Esophagus muscularis mucosa (tissue), 4 donors: ENCODE measurements around the gene EPN1. TPM values are rescaled to one million over a fixed set of nuclear protein-coding genes. Genes with fewer than 3 reads are reported as not detected.

ENCODE experiments used
- DNase-seq: peaks from one replicate; pipeline ENCODE4 v3.0.0-alpha.2; 2017; ENCODE audit errors: extremely low spot score
- H3K27ac ChIP-seq, 4 donors: fragments of 200-600 bp; sonication (generic); replicated peaks in 1 of 4; 1 replicate in 3 of 4; 2 replicates in 1 of 4; pipeline ENCODE4 v1.5.1; 2016 to 2019; ENCODE audit warnings: mild to moderate bottlenecking in 1 of 4
- H3K27me3 ChIP-seq, 4 donors: fragments of 200-600 bp; sonication (generic); one replicate each; pipeline versions ENCODE4 v1.5.1 to v1.6.0; 2016 to 2019
- H3K36me3 ChIP-seq, 4 donors: fragments of 200-600 bp; sonication (generic); one replicate each; pipeline ENCODE4 v1.5.1; 2016 to 2019
- H3K4me1 ChIP-seq, 4 donors: fragments of 200-600 bp; sonication (generic); one replicate each; pipeline ENCODE4 v1.5.1; 2016 to 2019
- H3K4me3 ChIP-seq, 4 donors: fragments of 200-600 bp; sonication (generic); 1 replicate in 2 of 4; 2 replicates in 2 of 4; pipeline ENCODE4 v1.5.1; 2016 to 2019; ENCODE audit warnings: mild to moderate bottlenecking in 4 of 4, moderate library complexity in 1 of 4
- H3K9me3 ChIP-seq, 4 donors: fragments of 200-600 bp; sonication (generic); 1 replicate in 3 of 4; 2 replicates in 1 of 4; pipeline ENCODE4 v1.5.1; 2016 to 2019
- EP300 ChIP-seq: sonication (generic); formaldehyde crosslinking; IDR thresholded peaks from one replicate; pipeline ENCODE4 v1.6.1; 2017; ENCODE audit warnings: antibody characterized with exemption
- POLR2A ChIP-seq: fragments of 450-650 bp; IDR thresholded peaks from one replicate; pipeline ENCODE4 v1.6.1; 2017; ENCODE audit warnings: antibody characterized with exemption, moderate library complexity, mild to moderate bottlenecking, low read depth
- POLR2AphosphoS5 ChIP-seq, 2 donors: sonication (generic); formaldehyde crosslinking; IDR thresholded peaks; one replicate each; pipeline ENCODE4 v1.6.1; 2017; ENCODE audit warnings: antibody characterized with exemption in 2 of 2
- WGBS: methylation state at CpG from one replicate; pipeline ENCODE4 v1.1.5; 2018; 5-methylcytosine and 5-hydroxymethylcytosine counted together
- intact Hi-C: fragments of 100-400 bp; cut with DNase I; formaldehyde crosslinking; loops from one replicate; pipeline ENCODE4 v1.15.1; 2023
- total RNA-seq, 4 donors: library from RNA; depleted of rRNA; stranded (reverse); fragments of >200 nt; gene quantifications; one replicate each; pipeline versions ENCODE4 v1.1.0 to v1.2.1, GENCODE V29; 2016
- TF ChIP-seq, protein P1 (sequence below), 3 experiments: fragments of 200-600 bp in 2 of 3; fragments of 450-650 bp in 1 of 3; sonication (generic) in 2 of 3; IDR thresholded peaks; one replicate each; pipeline ENCODE4 v1.5.1; 2017 to 2019; ENCODE audit warnings: antibody characterized with exemption in 3 of 3, mild to moderate bottlenecking in 2 of 3, moderate library complexity in 1 of 3

EPN1 gene
- total RNA-seq, 4 donors from 2014 or later: 30.7 to 176 (median 104) TPM

DNA sequence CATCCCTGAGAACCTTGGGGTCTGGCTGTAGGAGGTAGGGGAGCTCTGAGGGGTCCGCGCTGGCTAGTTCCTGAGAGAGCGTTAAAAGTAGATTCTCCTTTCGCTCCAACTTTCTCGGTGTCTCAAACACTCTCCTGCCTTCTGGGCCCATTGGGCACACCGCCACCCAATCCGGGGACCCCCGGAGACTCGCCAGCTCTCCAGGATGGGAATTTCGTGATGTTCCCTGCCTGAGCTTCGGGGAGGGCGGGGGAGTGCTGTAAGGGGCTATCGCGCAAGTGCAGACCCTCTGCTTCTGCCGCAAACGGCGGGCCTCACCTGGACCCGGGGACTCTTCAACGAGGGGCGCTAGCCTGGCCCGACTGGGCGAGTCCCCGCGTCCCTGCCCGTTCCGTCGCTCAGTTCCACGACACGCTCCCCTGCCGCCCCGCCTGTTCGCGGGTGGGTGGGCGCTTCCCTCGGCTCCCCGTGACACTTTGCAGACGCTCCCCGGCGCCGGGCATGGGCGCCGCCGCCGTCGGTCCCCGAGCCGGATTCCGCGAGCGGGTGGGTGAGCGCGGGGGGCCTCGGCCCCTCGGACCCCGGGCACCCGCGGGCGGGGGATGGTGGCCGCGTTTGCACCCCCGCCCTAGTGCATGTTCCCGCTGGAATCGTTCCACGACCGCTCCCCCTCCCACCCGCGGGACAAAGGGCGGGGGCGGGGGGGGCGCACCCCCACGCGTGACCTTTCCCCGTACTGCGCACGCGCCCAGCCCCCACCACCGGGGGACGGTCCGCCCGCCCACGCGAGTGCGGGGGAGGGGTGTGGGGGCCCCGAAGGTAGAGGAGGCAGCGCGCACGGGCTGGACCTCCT lies 27.1 kb upstream of the EPN1 start, which contains the start of gene CCDC106:
CCDC106 (plus strand) TSS at position 481 of the 853 bp plus-strand sequence. CDS start 835 bp downstream, outside the sequence.
- H3K4me1 ChIP-seq: peaks cover 36 to 73% (median 61%) of the 10 kb centered on the region in 4 donors
- no peaks in the 10 kb centered on the region for H3K9me3 ChIP-seq
- intact Hi-C loops: no loop called here
- H3K27me3 ChIP-seq: no peaks in the 10 kb centered on the region
- WGBS: 0% methylated on average over 7 of the region's 87 CpGs
- peaks cover 0 to 43% (median 20%) of the 10 kb centered on the region in 4 donors for H3K36me3 ChIP-seq
- peak within 1 kb of the TSS; percentile 83 to 94 (median 86) for H3K27ac ChIP-seq
- TF ChIP-seq EP300 (no peak), POLR2AphosphoS5 (IDR thresholded peaks at IDR 0.05) (peak; percentile 7 to 53), POLR2A (no peak)
- TF ChIP-seq, protein P1, sequence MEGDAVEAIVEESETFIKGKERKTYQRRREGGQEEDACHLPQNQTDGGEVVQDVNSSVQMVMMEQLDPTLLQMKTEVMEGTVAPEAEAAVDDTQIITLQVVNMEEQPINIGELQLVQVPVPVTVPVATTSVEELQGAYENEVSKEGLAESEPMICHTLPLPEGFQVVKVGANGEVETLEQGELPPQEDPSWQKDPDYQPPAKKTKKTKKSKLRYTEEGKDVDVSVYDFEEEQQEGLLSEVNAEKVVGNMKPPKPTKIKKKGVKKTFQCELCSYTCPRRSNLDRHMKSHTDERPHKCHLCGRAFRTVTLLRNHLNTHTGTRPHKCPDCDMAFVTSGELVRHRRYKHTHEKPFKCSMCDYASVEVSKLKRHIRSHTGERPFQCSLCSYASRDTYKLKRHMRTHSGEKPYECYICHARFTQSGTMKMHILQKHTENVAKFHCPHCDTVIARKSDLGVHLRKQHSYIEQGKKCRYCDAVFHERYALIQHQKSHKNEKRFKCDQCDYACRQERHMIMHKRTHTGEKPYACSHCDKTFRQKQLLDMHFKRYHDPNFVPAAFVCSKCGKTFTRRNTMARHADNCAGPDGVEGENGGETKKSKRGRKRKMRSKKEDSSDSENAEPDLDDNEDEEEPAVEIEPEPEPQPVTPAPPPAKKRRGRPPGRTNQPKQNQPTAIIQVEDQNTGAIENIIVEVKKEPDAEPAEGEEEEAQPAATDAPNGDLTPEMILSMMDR (IDR thresholded peaks at IDR 0.05): peak in 1 of 3 experiments; percentile 6
- DNase-seq: no peak
- H3K4me3 ChIP-seq: peak within 1 kb of the TSS; percentile 74 to 97 (median 86)

DNA sequence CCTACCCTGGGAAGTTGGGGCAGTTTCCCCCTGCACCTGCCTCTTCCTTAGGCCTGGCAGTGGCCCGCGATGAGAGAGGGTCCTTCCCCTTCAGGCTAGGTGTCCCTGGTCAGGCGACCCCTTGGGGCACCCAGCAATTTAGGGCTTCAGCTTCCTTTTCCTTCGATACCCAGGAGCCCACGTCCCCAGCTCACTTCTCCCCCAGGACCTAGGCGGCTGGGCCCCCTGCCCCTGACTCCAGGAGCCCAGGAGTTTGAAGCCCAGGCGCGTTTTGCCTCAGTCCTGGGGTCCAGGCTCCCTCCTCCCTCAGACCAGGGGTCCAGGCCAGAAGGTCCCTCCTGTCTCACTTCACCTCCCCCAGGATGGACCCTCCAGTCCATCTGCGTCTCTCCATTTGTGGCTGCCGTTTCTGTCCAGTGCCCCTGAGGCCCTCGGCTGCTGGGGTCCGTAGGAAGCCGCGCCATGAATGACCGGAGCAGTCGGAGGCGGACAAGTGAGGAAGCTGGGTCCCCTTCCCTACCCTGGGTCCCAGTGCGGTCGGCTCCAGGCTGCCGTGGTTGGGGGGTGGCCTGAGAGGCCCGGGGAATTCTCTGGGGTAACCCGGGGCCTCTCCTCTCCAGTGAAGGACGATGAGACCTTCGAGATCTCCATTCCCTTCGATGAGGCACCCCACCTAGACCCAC lies 26.3 kb upstream of the EPN1 start:
- DNase-seq: no peak
- TF ChIP-seq POLR2A: no peak
- no peak for TF ChIP-seq POLR2AphosphoS5 (IDR thresholded peaks at IDR 0.05)
- TF ChIP-seq, protein P1 (IDR thresholded peaks at IDR 0.05): no peak
- TF ChIP-seq EP300: no peak
- Histone ChIP-seq H3K4me3 (peak overlapping the region; percentile 74 to 97 (median 86)), H3K4me1 (peaks cover 38 to 72% (median 63%) of the 10 kb centered on the region in 4 donors), H3K27me3 (no peaks in the 10 kb centered on the region), H3K36me3 (peaks cover 0 to 43% (median 20%) of the 10 kb centered on the region in 4 donors), H3K27ac (peak overlapping the region; percentile 83 to 94 (median 86)), H3K9me3 (no peaks in the 10 kb centered on the region)
- 22% methylated on average over 11 of the region's 25 CpGs for WGBS
- intact Hi-C loops: no loop called here

DNA sequence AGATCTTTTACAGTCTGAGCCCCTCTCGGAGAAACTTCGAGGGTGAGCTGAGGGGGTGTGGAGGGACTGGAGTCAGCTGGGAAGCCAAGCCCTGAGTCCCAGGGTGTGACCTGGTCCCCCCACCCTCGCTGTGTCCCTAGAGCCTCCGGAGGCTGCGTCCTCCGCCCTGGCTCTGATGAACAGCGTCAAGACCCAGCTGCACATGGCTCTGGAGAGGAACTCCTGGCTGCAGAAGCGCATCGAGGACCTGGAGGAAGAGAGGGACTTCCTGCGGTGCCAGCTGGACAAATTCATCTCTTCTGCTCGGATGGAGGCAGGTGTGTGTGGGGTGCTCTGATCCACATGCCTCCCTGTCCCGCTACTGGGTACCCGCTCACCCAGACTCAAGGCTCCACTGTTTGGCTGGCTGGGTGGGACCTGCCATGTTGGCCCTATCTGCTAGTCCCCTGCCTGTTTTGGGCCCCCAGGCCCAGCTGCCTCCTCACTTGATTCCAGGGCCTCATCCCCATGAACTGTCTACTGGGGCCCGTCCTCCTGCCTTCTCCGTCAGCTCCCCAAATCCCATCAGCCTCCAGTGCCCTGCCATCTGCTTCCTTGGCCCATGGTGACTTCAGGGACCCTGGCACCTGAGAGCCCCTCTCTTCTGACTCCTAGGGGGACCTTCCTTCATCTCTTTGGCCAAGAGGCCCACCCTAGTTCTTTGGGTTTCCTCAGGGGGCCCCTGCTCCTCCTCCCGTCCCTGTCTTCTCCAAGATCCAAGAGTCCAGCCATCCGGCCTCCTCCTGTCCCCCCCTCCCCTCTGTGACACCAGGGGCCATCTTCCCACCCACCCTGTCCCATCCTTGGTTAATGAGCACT lies 25.5 kb upstream of the EPN1 start:
- Histone ChIP-seq H3K9me3 (no peaks in the 10 kb centered on the region), H3K27me3 (no peaks in the 10 kb centered on the region), H3K36me3 (peaks cover 0 to 42% (median 19%) of the 10 kb centered on the region in 4 donors), H3K4me3 (peak overlapping the region; percentile 74 to 97 (median 86)), H3K27ac (peak overlapping the region; percentile 83 to 94 (median 86)), H3K4me1 (peaks cover 34 to 64% (median 55%) of the 10 kb centered on the region in 4 donors)
- WGBS: 77% methylated on average over 17 of the region's 17 CpGs
- TF ChIP-seq POLR2A (no peak), POLR2AphosphoS5 (IDR thresholded peaks at IDR 0.05) (no peak), EP300 (no peak)
- TF ChIP-seq, protein P1 (IDR thresholded peaks at IDR 0.05): no peak
- intact Hi-C loops: loop anchor here (10.0 kb wide), 1 partner anchor 535 kb away; the partner anchor contains the start of gene PPP1R12C
- DNase-seq: no peak

DNA sequence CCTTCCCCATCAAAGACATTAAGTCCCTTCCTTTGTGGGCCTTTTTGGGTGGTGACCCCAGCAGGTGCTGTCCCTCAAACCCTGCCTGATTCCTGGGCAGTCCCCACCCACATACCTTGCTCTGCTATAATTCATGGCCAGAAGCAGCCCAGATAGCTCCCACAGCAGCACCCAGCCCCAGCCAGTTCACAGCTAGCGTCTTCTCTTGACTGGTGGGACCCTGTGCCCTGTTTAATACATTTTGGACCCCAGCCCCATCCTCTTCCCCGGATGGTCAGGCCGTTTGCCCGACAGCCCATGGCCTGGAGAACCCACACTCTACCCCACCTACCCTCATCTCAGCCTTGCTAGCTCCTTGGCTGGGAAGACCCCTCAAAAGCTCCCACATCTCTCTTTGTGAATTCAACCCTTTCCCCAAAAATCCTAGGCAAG lies 24.9 kb upstream of the EPN1 start:
- WGBS: 90% methylated on average over 4 of the region's 4 CpGs
- intact Hi-C loops: loop anchor here (10.0 kb wide), 1 partner anchor 535 kb away; the partner anchor contains the start of gene PPP1R12C
- no peak overlapping the region for H3K27ac ChIP-seq

More for the DNA sequence above, 24.9 kb upstream of the EPN1 start:
- H3K27me3 ChIP-seq: no peaks in the 10 kb centered on the region
- DNase-seq: no peak
- H3K36me3 ChIP-seq: peaks cover 0 to 36% (median 13%) of the 10 kb centered on the region in 4 donors
- TF ChIP-seq POLR2AphosphoS5 (IDR thresholded peaks at IDR 0.05): no peak
- TF ChIP-seq EP300: no peak
- TF ChIP-seq, protein P1 (IDR thresholded peaks at IDR 0.05): no peak
- no peak for TF ChIP-seq POLR2A
- H3K9me3 ChIP-seq: no peaks in the 10 kb centered on the region
- H3K4me3 ChIP-seq: no peak overlapping the region
- peaks cover 30 to 58% (median 49%) of the 10 kb centered on the region in 4 donors for H3K4me1 ChIP-seq
